K562 (cell line): ENCODE measurements around the gene FGF1. TPM values are rescaled to one million over a fixed set of nuclear protein-coding genes. Genes with fewer than 3 reads are reported as not detected.

Source experiments
- ATAC-seq: fragments of 200-7000 bp; cut with Tn5 transposase; 3 replicates; pipeline ENCODE4 v1.9.1; 2020; ENCODE audit warnings: moderate library complexity
- BruUV-seq: library from RNA; stranded (reverse); fragments of 400-500 nt; replicated peaks from 2 replicates; lab custom pipeline; 2021; lab: Mats Ljungman, UMichigan
- CTCF ChIA-PET: fragments of 300-600 bp; formaldehyde crosslinking; extraction: SDS; loops from one replicate; lab custom pipeline; 2021; ENCODE audit warnings: low intra/inter-chr PET ratio; lab: Yijun Ruan, JAX
- POLR2A ChIA-PET: fragments of 300-600, 350-650 bp; sonication (Branson Sonifier 250); formaldehyde crosslinking; extraction: SDS; loops from one replicate; lab custom pipeline; 2021; ENCODE audit warnings: antibody characterized with exemption, inconsistent platforms; lab: Yijun Ruan, JAX
- DNase-seq, 4 experiments: peaks; one replicate each; pipeline versions ENCODE4 v3.0.0 to v3.0.0-alpha.2; 2011 to 2018; ENCODE audit warnings: low spot score in 3 of 4, mixed read lengths in 3 of 4; ENCODE audit errors: extremely low read depth in 1 of 4
- FAIRE-seq: peaks from 2 replicates; lab custom pipeline; 2011; peaks lifted over from hg19 to GRCh38; lab: Jason Lieb, UNC
- H2AFZ ChIP-seq: 2 replicates; pipeline ENCODE4 v1.6.0; 2011; ENCODE audit warnings: low read depth, low read length, control low read depth, inconsistent platforms
- H3K27ac ChIP-seq: fragments of 200-600 bp; 3 replicates; pipeline ENCODE4 v1.8.0; 2011; ENCODE audit warnings: low read depth, mild to moderate bottlenecking, control low read depth, inconsistent platforms, low read length, moderate library complexity, mixed read lengths; ENCODE audit errors: extremely low read depth
- H3K27me3 ChIP-seq, 2 experiments: fragments of 300-600 bp in 1 of 2; 2 replicates in 1 of 2; 3 replicates in 1 of 2; pipeline versions ENCODE4 v1.6.0 to v1.8.0; 2011; ENCODE audit warnings: inconsistent platforms in 2 of 2, low read length in 2 of 2, mild to moderate bottlenecking in 1 of 2, mixed read lengths in 1 of 2, moderate library complexity in 1 of 2; ENCODE audit not compliant: control insufficient read depth in 2 of 2, insufficient read depth in 2 of 2
- H3K36me3 ChIP-seq: fragments of 300-600 bp; 3 replicates; pipeline ENCODE4 v1.8.0; 2011; ENCODE audit warnings: mild to moderate bottlenecking, low read length, inconsistent platforms; ENCODE audit not compliant: control insufficient read depth, insufficient read depth
- H3K4me1 ChIP-seq, 2 experiments: fragments of 200-600 bp in 1 of 2; replicated peaks in 1 of 2; 2 replicates in 1 of 2; 3 replicates in 1 of 2; pipeline versions ENCODE4 v1.5.1 to v1.8.0; 2011; ENCODE audit warnings: inconsistent platforms in 2 of 2, low read length in 2 of 2, mild to moderate bottlenecking in 1 of 2, mixed read lengths in 1 of 2, moderate library complexity in 1 of 2; ENCODE audit not compliant: control insufficient read depth in 2 of 2, insufficient read depth in 2 of 2
- H3K4me2 ChIP-seq: 2 replicates; pipeline ENCODE4 v1.6.1; 2011; ENCODE audit warnings: low read length, control low read depth, inconsistent platforms, mixed read lengths; ENCODE audit not compliant: insufficient read depth
- H3K4me3 ChIP-seq: fragments of 200-600 bp; sonication (generic), shearing (Covaris generic); 2 replicates; pipeline ENCODE4 v1.5.1; 2016; ENCODE audit warnings: control low read depth, inconsistent platforms
- H3K79me2 ChIP-seq: fragments of 200-600 bp; 3 replicates; pipeline ENCODE4 v1.8.0; 2011; ENCODE audit warnings: low read length, inconsistent platforms; ENCODE audit not compliant: control insufficient read depth, insufficient read depth
- H3K9ac ChIP-seq, 2 experiments: 2 replicates each; pipeline versions ENCODE4 v1.6.0 to v1.6.1; 2011; ENCODE audit warnings: low read depth in 2 of 2, low read length in 2 of 2, control low read depth in 1 of 2, inconsistent platforms in 1 of 2, mild to moderate bottlenecking in 1 of 2, mixed read lengths in 1 of 2; ENCODE audit not compliant: insufficient read depth in 1 of 2
- H3K9me1 ChIP-seq: one replicate; pipeline ENCODE4 v1.6.0; 2011; ENCODE audit warnings: inconsistent platforms, mild to moderate bottlenecking, low read length, moderate library complexity; ENCODE audit not compliant: control insufficient read depth, insufficient read depth
- H3K9me3 ChIP-seq: replicated peaks from 2 replicates; pipeline ENCODE4 v1.5.1; 2011; ENCODE audit warnings: low read depth, low read length, inconsistent platforms; ENCODE audit not compliant: control insufficient read depth, insufficient read depth
- H4K20me1 ChIP-seq: replicated peaks from 2 replicates; pipeline ENCODE4 v1.6.1; 2011; ENCODE audit warnings: low read length, inconsistent platforms, mixed read lengths; ENCODE audit not compliant: control insufficient read depth, insufficient read depth
- DNMT1 ChIP-seq: fragments of 450-650 bp; IDR thresholded peaks from 2 replicates; pipeline ENCODE4 v1.6.1; 2016; ENCODE audit warnings: antibody characterized with exemption, mild to moderate bottlenecking
- FOXJ3 ChIP-seq: sonication (generic); formaldehyde crosslinking; IDR thresholded peaks from 2 replicates; pipeline ENCODE4 v1.4.0; 2020; ENCODE audit warnings: mild to moderate bottlenecking, missing genetic modification reagents
- FOXP4 ChIP-seq: sonication (generic); formaldehyde crosslinking; IDR thresholded peaks from 2 replicates; pipeline ENCODE4 v1.8.0; 2022; ENCODE audit warnings: mild to moderate bottlenecking, missing genetic modification reagents, borderline replicate concordance
- POLR2A ChIP-seq: fragments of 450-650 bp; conservative IDR thresholded peaks from 2 replicates; pipeline ENCODE4 v1.6.1; 2016
- SNRNP70 ChIP-seq: fragments of 200-400 bp; formaldehyde crosslinking; optimal IDR thresholded peaks from 2 replicates; pipeline ENCODE3; 2017; ENCODE audit warnings: low read depth, low read length
- STAT6 ChIP-seq: sonication (generic); formaldehyde crosslinking; IDR thresholded peaks from 2 replicates; pipeline ENCODE4 v1.8.1; 2023; ENCODE audit warnings: mild to moderate bottlenecking, missing genetic modification reagents
- XRCC5 ChIP-seq: fragments of 200-400 bp; formaldehyde crosslinking; IDR thresholded peaks from 2 replicates; pipeline ENCODE4 v1.6.1; 2017; ENCODE audit warnings: low read depth, mild to moderate bottlenecking, low read length
- ZBTB5 ChIP-seq: fragments of 450-650 bp; IDR thresholded peaks from 2 replicates; pipeline ENCODE4 v1.6.1; 2017; ENCODE audit warnings: antibody characterized with exemption
- WGBS: fragments of 100-300 bp; shearing (Covaris generic); methylation state at CpG from one replicate; pipeline ENCODE4 v1.1.6; 2016; ENCODE audit warnings: low coverage, mixed read lengths; ENCODE audit not compliant: insufficient coverage; ENCODE audit errors: missing lambda C conversion rate; 5-methylcytosine and 5-hydroxymethylcytosine counted together
- in situ Hi-C: fragments of 300-500 bp; cut with MboI; formaldehyde crosslinking; loops from 4 replicates; pipeline ENCODE4 v1.15.0; 2018; ENCODE audit warnings: inconsistent platforms, mixed read lengths
- intact Hi-C: fragments of 100-400 bp; cut with micrococcal nuclease; formaldehyde crosslinking; loops from 2 replicates; pipeline ENCODE4 v1.14.2; 2022
- polyA plus RNA-seq, 8 experiments: library from polyadenylated mRNA; depleted of rRNA in 4 of 8; stranded (reverse) in 5 of 8; unstranded in 3 of 8; fragments of >200 nt; fragmentation: Nextera tagmentation in 2 of 8; fragmentation: Illumina TruSeq in 1 of 8; extraction: Ambion mirVana in 2 of 8; extraction: Trizol in 1 of 8; gene quantifications; 2 replicates each; pipeline versions ENCODE4 v1.2.1 to v1.2.3, GENCODE V29; 2011 to 2014; ENCODE audit warnings: inconsistent platforms in 1 of 8, missing spikeins in 1 of 8
- total RNA-seq, 7 experiments: library from RNA; depleted of rRNA in 6 of 7; stranded (reverse); fragments of >200 nt in 6 of 7; fragmentation: Illumina TruSeq in 2 of 7; extraction: Trizol in 2 of 7; gene quantifications; 2 replicates each; pipeline versions ENCODE4 v1.2.1 to v1.2.3, GENCODE V29; 2011 to 2021; ENCODE audit warnings: low replicate concordance in 1 of 7
- TF ChIP-seq, protein P1 (sequence below): fragments of 450-650 bp; formaldehyde crosslinking; IDR thresholded peaks from 2 replicates; pipeline ENCODE4 v1.4.0; 2020; ENCODE audit warnings: mild to moderate bottlenecking, moderate library complexity
- TF ChIP-seq, protein P2 (sequence below): fragments of 450-650 bp; IDR thresholded peaks from 2 replicates; pipeline ENCODE4 v1.6.1; 2016; ENCODE audit warnings: mild to moderate bottlenecking

The FGF1 gene
- total and polyA plus RNA-seq, 9 of the 15 experiments (the other 6 are each of a cell fraction or from before 2014, with no cell fraction given) = not detected

DNA sequence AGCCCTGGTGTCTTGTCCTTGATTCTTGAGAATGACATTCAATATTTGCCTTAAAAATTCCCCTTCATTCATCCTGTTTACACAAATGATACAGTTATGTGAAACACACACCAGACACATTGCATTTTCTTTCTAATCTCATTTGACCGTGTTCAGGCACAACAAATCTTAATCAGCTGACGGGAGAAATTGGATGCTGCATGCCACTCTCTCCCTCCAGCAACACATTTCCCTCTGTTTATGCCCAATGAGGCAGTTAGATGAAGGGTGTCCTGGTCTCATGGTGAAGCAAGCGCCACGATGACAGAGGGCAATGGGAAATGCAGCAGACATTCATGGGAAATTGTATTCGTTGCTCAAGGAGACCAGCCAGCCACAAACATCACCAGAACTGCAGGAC is 3.2 kb upstream of the FGF1 start:
- no TSS peak for BruUV-seq
- Histone ChIP-seq H3K79me2 (no peaks in the 10 kb centered on the region), H3K9me1 (no peaks in the 10 kb centered on the region), H3K36me3 (no peaks in the 10 kb centered on the region), H3K9me3 (no peaks in the 10 kb centered on the region), H3K27me3 (peaks cover 27 to 39% of the 10 kb centered on the region in 2 experiments; a peak in 4 of 5 replicates), H2AFZ (no peak overlapping the region), H3K27ac (no peak overlapping the region), H4K20me1 (no peaks in the 10 kb centered on the region), H3K4me3 (no peak overlapping the region), H3K4me1 (no peaks in the 10 kb centered on the region), H3K9ac (no peak overlapping the region), H3K4me2 (no peak overlapping the region)
- ChIA-PET CTCF (no interaction called here), POLR2A (interaction anchor here (0.9 kb wide), 1 partner anchor 10 kb away, joined by 3 read pairs; no protein-coding TSS in a partner anchor)
- ATAC-seq (no peak), FAIRE-seq (no peak), DNase-seq (no peak)
- intact Hi-C loops (no loop called here), in situ Hi-C loops (no loop called here)
- 3% methylated on average over 5 of the region's 5 CpGs for WGBS
- no peak for TF ChIP-seq XRCC5
- no peak for TF ChIP-seq FOXJ3 (CRISPR knock-in tag)
- no peak for TF ChIP-seq FOXP4 (CRISPR knock-in tag)
- TF ChIP-seq, protein P1, sequence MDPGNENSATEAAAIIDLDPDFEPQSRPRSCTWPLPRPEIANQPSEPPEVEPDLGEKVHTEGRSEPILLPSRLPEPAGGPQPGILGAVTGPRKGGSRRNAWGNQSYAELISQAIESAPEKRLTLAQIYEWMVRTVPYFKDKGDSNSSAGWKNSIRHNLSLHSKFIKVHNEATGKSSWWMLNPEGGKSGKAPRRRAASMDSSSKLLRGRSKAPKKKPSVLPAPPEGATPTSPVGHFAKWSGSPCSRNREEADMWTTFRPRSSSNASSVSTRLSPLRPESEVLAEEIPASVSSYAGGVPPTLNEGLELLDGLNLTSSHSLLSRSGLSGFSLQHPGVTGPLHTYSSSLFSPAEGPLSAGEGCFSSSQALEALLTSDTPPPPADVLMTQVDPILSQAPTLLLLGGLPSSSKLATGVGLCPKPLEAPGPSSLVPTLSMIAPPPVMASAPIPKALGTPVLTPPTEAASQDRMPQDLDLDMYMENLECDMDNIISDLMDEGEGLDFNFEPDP = no peak
- no peak for TF ChIP-seq DNMT1
- no peak for TF ChIP-seq STAT6
- no peak for TF ChIP-seq ZBTB5
- TF ChIP-seq, protein P2, sequence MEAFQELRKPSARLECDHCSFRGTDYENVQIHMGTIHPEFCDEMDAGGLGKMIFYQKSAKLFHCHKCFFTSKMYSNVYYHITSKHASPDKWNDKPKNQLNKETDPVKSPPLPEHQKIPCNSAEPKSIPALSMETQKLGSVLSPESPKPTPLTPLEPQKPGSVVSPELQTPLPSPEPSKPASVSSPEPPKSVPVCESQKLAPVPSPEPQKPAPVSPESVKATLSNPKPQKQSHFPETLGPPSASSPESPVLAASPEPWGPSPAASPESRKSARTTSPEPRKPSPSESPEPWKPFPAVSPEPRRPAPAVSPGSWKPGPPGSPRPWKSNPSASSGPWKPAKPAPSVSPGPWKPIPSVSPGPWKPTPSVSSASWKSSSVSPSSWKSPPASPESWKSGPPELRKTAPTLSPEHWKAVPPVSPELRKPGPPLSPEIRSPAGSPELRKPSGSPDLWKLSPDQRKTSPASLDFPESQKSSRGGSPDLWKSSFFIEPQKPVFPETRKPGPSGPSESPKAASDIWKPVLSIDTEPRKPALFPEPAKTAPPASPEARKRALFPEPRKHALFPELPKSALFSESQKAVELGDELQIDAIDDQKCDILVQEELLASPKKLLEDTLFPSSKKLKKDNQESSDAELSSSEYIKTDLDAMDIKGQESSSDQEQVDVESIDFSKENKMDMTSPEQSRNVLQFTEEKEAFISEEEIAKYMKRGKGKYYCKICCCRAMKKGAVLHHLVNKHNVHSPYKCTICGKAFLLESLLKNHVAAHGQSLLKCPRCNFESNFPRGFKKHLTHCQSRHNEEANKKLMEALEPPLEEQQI = no peak
- no peak for TF ChIP-seq POLR2A
- no peak for TF ChIP-seq SNRNP70
